ENCODE data around the gene UBXN1. TPM values are rescaled to one million over a fixed set of nuclear protein-coding genes. Genes with fewer than 3 reads are reported as not detected.

Gene UBXN1
- polyA plus RNA-seq, 1 donor (not counting 4 experiments of a cell fraction or from before 2014, with no cell fraction given): 58.5 TPM

DNA sequence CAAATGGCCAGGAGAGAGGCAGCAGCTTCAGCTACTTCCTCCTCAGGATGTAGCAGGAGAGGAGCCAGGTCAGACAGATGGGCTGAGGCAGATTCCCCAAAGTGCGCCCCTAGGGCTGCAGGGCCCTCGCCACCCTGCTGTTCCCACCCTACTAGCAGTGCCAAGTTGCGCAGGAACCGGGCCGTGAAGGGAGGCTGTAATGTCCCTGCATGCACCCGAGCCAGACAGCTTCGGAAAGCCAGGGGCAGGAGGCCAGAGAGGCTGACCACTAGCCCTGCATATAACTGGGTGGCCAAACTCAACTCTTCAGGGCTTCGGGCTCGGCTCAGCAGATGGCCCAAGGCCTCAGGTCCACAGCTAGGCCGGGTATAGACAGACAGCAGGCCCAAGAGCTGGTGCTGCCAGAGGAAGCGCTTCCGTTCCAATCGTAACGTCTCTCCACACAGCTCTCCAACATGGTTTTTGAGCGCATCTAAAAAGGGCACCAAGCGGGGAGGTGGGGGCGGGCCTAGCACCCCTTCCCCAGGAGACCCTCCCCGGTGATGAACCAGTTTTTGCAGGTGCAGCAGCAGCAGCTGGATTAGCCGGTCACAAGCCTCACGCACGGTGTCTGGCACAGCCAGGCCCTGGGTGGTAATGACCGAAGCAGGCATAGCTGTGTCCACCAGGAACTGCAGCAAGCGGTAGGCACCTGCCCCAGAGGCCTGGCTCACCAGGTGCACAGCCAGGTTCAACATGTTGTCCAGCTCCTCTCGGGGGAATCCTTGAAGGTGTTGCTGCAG is 30.5 kb downstream of the UBXN1 start:
- peaks cover 22% of the 10 kb centered on the region for H3K4me1 ChIP-seq (ENCODE audit: control insufficient read depth, extremely low read depth, insufficient read depth, low read length)
- no peak overlapping the region for H3K4me3 ChIP-seq (ENCODE audit: control insufficient read depth in 2 of 3, extremely low read depth in 1 of 3, insufficient read depth in 2 of 3, low read depth in 1 of 3, low read length in 3 of 3)
- H3K27me3 ChIP-seq (ENCODE audit: control insufficient read depth, extremely low read depth, insufficient read depth, low read length): no peaks in the 10 kb centered on the region
- H3K9me1 ChIP-seq (ENCODE audit: control insufficient read depth, extremely low read depth, insufficient read depth, low read length): no peaks in the 10 kb centered on the region
- no peak for FAIRE-seq
- dilution Hi-C loops (cut with MboI; ENCODE audit: extremely low pct_ligation_motif_present, low sequenced_read_pairs): no loop called here
- TF ChIP-seq EZH2 (IDR thresholded peaks at IDR 0.05; ENCODE audit: low read length): no peak
- TF ChIP-seq CTCF (optimal IDR thresholded peaks at IDR 0.05 in 1 of 3, IDR thresholded peaks at IDR 0.05 in 1 of 3, conservative IDR thresholded peaks at IDR 0.05 in 1 of 3; ENCODE audit: extremely low read depth in 1 of 3, insufficient read depth in 2 of 3, low read length in 3 of 3): no peak
- H3K4me2 ChIP-seq (ENCODE audit: control insufficient read depth, extremely low read depth, insufficient read depth, low read depth, low read length): no peak overlapping the region
- DNase-seq (ENCODE audit: low read depth, low spot score): no peak
- H3K79me2 ChIP-seq (ENCODE audit: control insufficient read depth, insufficient read depth, low read length): peaks cover 58% of the 10 kb centered on the region
- H2AFZ ChIP-seq (ENCODE audit: control insufficient read depth, low read length): no peak overlapping the region
- H4K20me1 ChIP-seq (ENCODE audit: control insufficient read depth, extremely low read depth, insufficient read depth, low read length): no peaks in the 10 kb centered on the region
- peaks cover 16 to 21% of the 10 kb centered on the region in 2 experiments for H3K36me3 ChIP-seq (ENCODE audit: control insufficient read depth in 2 of 2, extremely low read depth in 1 of 2, insufficient read depth in 2 of 2, low read length in 2 of 2)
- no peak overlapping the region for H3K27ac ChIP-seq (ENCODE audit: control insufficient read depth, insufficient read depth, low read length)
- no peaks in the 10 kb centered on the region for H3K9me3 ChIP-seq (ENCODE audit: control insufficient read depth, low read depth, low read length)
- no peak overlapping the region for H3K9ac ChIP-seq (ENCODE audit: control insufficient read depth, extremely low read depth, insufficient read depth, low read length)

- H3K79me2 ChIP-seq (ENCODE audit: control insufficient read depth, insufficient read depth, low read length): peaks cover 57% of the 10 kb centered on the region
- H3K36me3 ChIP-seq (ENCODE audit: control insufficient read depth in 2 of 2, extremely low read depth in 1 of 2, insufficient read depth in 2 of 2, low read length in 2 of 2): peaks cover 16 to 21% of the 10 kb centered on the region in 2 experiments
- no peak overlapping the region for H3K9ac ChIP-seq (ENCODE audit: control insufficient read depth, extremely low read depth, insufficient read depth, low read length)
Observed at GRCh38 chr11:62647609-62648005, 31.3 kb downstream of the UBXN1 start.

More at GRCh38 chr11:62647609-62648005, 31.3 kb downstream of the UBXN1 start:
- DNase-seq (ENCODE audit: low read depth, low spot score): no peak
- H3K9me1 ChIP-seq (ENCODE audit: control insufficient read depth, extremely low read depth, insufficient read depth, low read length): no peaks in the 10 kb centered on the region
- H2AFZ ChIP-seq (ENCODE audit: control insufficient read depth, low read length): no peak overlapping the region
- no peaks in the 10 kb centered on the region for H4K20me1 ChIP-seq (ENCODE audit: control insufficient read depth, extremely low read depth, insufficient read depth, low read length)
- H3K4me2 ChIP-seq (ENCODE audit: control insufficient read depth, extremely low read depth, insufficient read depth, low read depth, low read length): no peak overlapping the region
- H3K27ac ChIP-seq (ENCODE audit: control insufficient read depth, insufficient read depth, low read length): no peak overlapping the region
- peaks cover 22% of the 10 kb centered on the region for H3K4me1 ChIP-seq (ENCODE audit: control insufficient read depth, extremely low read depth, insufficient read depth, low read length)
- no peak for FAIRE-seq
- dilution Hi-C loops (cut with MboI; ENCODE audit: extremely low pct_ligation_motif_present, low sequenced_read_pairs): no loop called here
- TF ChIP-seq EZH2 (IDR thresholded peaks at IDR 0.05; ENCODE audit: low read length): no peak
- H3K4me3 ChIP-seq (ENCODE audit: control insufficient read depth in 2 of 3, extremely low read depth in 1 of 3, insufficient read depth in 2 of 3, low read depth in 1 of 3, low read length in 3 of 3): no peak overlapping the region
- no peaks in the 10 kb centered on the region for H3K27me3 ChIP-seq (ENCODE audit: control insufficient read depth, extremely low read depth, insufficient read depth, low read length)
- H3K9me3 ChIP-seq (ENCODE audit: control insufficient read depth, low read depth, low read length): no peaks in the 10 kb centered on the region

Measured in keratinocyte (primary cell).